ENCODE results near the gene SHLD3.
"Not testable (repeated sequence)": the region's sequence is repeated elsewhere in the genome, so short reads cannot be mapped to it uniquely, and the experiment has no call there.

Gene SHLD3

GRCh38 chr5:65624571-65625555 is at the start of gene SHLD3, which contains the start of gene TRAPPC13:
Gene SHLD3 (plus strand): TSS chr5:65625027. CDS start chr5:65629588, 4,561 bp downstream.
Gene TRAPPC13 (plus strand): TSS chr5:65625027. CDS start chr5:65625061, 34 bp downstream.
- peak; percentile 74 to 75 for DNase-seq

- no peak for DNase-seq
Observed at GRCh38 chr5:65577141-65577540, 47.7 kb upstream of the SHLD3 start.

GRCh38 chr5:65588694-65589093 is 36.1 kb upstream of the SHLD3 start:
- DNase-seq, result no peak

GRCh38 chr5:65601761-65602160 is 23.1 kb upstream of the SHLD3 start:
- DNase-seq, result not testable (repeated sequence)

- DNase-seq, result no peak
Observed at GRCh38 chr5:65611524-65611923, 13.3 kb upstream of the SHLD3 start.

- no peak for DNase-seq
Observed at GRCh38 chr5:65612298-65612907, 12.4 kb upstream of the SHLD3 start.

- no peak for DNase-seq
Observed at GRCh38 chr5:65620021-65620420, 4.8 kb upstream of the SHLD3 start.

GRCh38 chr5:65621961-65622360 is 2.9 kb upstream of the SHLD3 start:
- DNase-seq, result not testable (repeated sequence)

GRCh38 chr5:65623482-65623881 is 1.3 kb upstream of the SHLD3 start:
- DNase-seq, result no peak

- DNase-seq, result peak; percentile 84 to 85
Observed at GRCh38 chr5:65624025-65624570, 729 bp upstream of the SHLD3 start, which contains the start of gene TRIM23. Gene TRIM23 (minus strand): TSS chr5:65624333. CDS start chr5:65624274, 59 bp downstream.

- DNase-seq, result no peak
Observed at GRCh38 chr5:65625743-65626142, 916 bp downstream of the SHLD3 start.

- DNase-seq, result no peak
Observed at GRCh38 chr5:65630981-65631380, 6.2 kb downstream of the SHLD3 start.

GRCh38 chr5:65640240-65640639 is 15.4 kb downstream of the SHLD3 start:
- no peak for DNase-seq

- DNase-seq, result no peak
Observed at GRCh38 chr5:65646938-65647337, 22.1 kb downstream of the SHLD3 start.

- no peak for DNase-seq
Observed at GRCh38 chr5:65647941-65648340, 23.1 kb downstream of the SHLD3 start.

GRCh38 chr5:65651144-65651543 is 26.3 kb downstream of the SHLD3 start:
- no peak for DNase-seq

GRCh38 chr5:65654713-65655112 is 29.9 kb downstream of the SHLD3 start:
- no peak for DNase-seq

- no peak for DNase-seq
Observed at GRCh38 chr5:65663804-65664521, 39.1 kb downstream of the SHLD3 start.

- DNase-seq, result no peak
Observed at GRCh38 chr5:65668696-65669095, 43.9 kb downstream of the SHLD3 start.

- DNase-seq, result no peak
Observed at GRCh38 chr5:65672796-65673195, 48.0 kb downstream of the SHLD3 start.

GRCh38 chr5:65674749-65675148 is 49.9 kb downstream of the SHLD3 start:
- no peak for DNase-seq

- DNase-seq, result not testable (repeated sequence)
Observed at GRCh38 chr5:65676056-65676455, 51.2 kb downstream of the SHLD3 start.
